Fibroblast of gingiva (primary cell): ENCODE data around the gene RBPJL.

ENCODE experiments used
- DNase-seq: peaks from one replicate; pipeline ENCODE4 v3.0.0-alpha.2; 2011; ENCODE audit warnings: low read depth

RBPJL gene

GRCh38 chr20:45293041-45294002, 13.3 kb upstream of the RBPJL start:
- peak; percentile 37 for DNase-seq

DNA sequence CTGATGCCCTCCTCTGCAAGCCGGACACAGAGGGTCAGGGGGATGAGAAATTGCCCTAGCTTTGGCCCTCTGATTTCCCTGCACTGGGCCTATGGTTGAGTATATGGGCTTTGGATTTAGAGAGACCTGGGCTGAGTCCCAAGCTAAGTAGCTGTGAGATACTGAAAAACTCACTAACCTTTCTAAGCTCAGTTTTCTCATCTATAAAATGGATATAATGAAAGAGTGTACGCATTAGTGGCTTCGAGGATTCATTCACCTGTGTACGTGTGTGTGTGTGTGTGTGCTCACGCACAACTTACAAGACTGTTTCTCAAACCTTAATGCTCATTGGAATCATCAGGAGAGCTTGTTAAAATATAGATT, 12.7 kb upstream of the RBPJL start:
- DNase-seq, result no peak

- DNase-seq, result no peak
Observed at GRCh38 chr20:45294659-45295058, 12.0 kb upstream of the RBPJL start.

- DNase-seq, result no peak
Observed at GRCh38 chr20:45297786-45298497, 8.7 kb upstream of the RBPJL start.

DNA sequence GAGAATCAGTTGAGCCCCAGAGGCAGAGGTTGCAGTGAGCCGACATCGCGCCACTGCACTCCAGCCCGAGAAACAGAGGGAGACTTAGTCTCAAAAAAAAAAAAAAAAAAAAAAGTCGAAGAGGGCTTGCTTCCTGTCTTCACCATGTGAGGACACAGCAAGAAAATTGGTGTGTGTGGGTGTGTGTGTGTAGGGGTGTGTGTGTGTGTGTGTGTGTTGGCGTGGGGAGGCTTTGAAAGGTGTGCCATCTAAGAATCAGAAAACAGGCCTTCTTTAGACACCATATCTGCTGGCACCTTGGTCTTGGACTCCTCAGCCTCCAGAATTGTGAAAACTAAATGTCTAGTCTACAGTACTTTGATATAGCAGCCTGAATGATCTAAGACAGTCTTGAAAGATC, 6.9 kb upstream of the RBPJL start:
- DNase-seq, result no peak

GRCh38 chr20:45300961-45301360, 5.7 kb upstream of the RBPJL start:
- no peak for DNase-seq

DNA sequence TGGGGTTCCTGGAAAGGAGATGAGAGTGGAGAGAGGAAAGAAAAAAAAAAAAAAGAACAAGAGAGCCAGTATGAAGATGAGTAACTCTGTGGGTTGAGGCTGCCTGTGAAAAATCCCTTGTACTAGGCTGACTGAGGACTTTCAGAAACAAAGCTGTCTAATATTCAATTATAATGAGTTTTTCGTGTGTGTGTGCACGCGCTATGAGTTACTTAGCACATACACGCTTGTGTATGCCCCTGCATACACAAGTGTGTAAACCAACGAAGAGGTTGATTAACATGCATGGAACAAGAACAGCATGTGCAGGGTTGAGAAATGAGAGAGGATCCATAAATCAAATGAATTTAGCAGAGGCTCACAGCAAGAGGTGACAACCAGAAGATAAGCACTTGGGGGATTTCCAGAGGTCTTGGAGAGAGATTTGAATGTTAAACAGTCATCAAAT, 4.8 kb upstream of the RBPJL start:
- DNase-seq, result no peak

DNA sequence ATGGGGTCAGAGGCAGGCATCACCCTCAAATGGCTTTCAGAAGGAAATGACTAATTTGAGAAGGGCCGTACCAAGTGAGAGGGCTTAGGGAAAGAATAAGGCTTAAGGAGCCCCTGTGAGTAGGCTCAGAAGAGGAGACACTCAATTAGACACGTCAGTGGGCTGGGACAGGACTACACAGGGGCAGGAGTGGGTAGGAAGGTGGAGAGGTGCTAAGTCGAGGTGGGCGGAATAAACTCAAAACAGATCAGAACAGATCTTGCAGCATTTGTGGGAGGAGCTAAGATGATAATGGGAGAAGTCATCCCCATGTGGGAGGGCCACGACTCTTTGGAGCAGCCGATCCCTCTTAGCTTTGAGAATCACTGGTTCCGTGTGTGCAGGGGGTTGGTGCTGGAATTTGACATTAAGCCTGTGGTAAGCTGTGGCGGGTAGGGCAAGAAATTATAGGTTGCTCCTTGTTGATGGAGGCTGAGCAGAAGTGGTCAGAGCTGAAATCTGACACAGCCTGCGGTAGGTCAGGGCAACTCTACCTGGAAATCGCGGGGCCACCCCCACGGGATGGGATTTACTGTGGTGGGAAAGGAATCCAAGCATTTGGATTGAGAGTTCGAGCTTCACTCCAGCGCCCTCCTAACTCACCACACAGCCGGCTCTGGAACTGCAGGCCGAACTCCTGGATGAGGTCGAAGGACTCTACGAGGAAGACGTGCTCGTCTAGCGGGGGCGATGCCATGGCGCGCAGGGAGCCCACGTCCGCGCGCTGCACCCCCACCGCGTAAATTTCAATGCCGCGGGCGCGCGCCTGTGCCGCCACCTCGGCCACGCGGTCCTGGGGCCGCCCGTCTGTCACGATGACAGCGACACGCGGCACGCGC, 2.8 kb upstream of the RBPJL start:
- no peak for DNase-seq

GRCh38 chr20:45304464-45304999, 2.1 kb upstream of the RBPJL start:
- DNase-seq, result no peak

DNA sequence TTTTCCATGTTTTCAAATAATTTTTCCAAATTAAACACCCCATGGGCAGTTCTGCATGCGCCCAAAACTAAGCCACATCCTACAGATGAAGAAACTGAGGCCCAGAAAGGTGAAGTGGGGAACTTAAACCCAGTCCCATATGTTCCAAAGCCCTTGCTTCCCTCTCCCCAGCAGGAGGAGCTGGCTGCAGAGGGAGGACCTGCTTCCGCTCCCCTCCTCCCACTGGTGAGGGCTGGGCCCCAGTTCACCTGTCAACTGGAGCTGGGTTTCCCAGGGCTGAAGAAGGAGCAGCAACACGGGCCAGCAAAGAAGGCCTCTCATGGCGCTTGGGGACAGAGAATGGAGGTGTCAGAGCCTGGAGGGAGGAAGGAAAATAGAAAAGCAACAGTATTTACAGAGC, 1.4 kb upstream of the RBPJL start:
- no peak for DNase-seq

GRCh38 chr20:45307076-45307640, 518 bp downstream of the RBPJL start:
- DNase-seq, result no peak

DNA sequence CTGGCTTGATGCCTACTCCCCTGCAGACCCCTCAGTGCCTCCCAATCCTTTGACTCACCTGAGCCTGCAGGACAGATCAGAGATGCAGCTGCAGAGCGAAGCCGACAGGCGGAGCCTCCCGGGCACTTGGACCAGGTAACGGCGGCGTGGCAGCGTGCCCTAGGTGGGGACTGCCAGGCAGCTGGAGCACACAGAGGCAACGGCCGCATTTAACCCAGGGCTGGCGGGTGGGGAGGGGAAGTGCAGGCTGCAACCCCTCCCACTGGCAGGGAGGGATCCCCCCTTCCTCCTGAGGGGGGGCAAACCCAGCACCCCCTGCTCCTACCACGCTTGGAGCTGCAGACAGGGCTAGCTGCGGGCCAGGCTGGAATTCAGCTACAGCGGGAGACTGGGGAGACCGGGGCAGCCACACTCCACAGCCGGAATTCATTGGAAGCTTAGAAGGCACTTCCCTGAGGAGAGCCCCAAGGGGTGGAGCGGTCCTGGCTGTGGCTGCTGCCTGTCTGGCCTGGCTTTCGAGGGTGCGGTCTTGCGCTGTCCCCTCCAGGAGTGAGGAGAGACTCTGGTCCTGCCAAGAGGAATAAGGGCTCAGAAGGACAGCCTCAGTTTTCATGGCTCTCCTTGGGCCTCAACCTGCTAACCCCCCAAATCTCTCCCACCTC, 1.6 kb downstream of the RBPJL start, which contains the start of gene MATN4:
Gene MATN4 (minus strand): TSS at position 183 of the 662 bp plus-strand sequence. CDS start 2,717 bp downstream, outside the sequence.
- no peak for DNase-seq

- no peak for DNase-seq
Observed at GRCh38 chr20:45309075-45309474, 2.4 kb downstream of the RBPJL start.

- peak; percentile 24 for DNase-seq
Observed at GRCh38 chr20:45311589-45312211, 5.1 kb downstream of the RBPJL start.

DNA sequence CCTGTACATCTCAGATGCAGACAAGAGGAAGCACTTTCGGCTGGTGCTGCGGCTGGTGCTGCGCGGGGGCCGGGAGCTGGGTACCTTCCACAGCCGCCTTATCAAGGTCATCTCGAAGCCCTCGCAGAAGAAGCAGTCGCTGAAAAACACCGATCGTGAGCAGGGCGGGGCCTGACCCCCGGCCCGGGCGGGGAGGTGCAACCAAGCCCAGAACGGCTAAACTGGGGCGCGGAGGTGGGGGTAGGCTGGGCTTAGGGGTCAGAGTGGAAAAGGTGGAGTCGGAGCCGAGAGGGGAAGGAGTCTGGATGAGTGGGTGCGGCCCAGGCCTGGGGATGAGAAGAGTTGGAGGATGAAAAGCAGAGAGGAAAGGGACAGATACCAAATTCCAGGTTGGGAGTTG, 5.6 kb downstream of the RBPJL start:
- no peak for DNase-seq

GRCh38 chr20:45313065-45313695, 6.5 kb downstream of the RBPJL start:
- no peak for DNase-seq

DNA sequence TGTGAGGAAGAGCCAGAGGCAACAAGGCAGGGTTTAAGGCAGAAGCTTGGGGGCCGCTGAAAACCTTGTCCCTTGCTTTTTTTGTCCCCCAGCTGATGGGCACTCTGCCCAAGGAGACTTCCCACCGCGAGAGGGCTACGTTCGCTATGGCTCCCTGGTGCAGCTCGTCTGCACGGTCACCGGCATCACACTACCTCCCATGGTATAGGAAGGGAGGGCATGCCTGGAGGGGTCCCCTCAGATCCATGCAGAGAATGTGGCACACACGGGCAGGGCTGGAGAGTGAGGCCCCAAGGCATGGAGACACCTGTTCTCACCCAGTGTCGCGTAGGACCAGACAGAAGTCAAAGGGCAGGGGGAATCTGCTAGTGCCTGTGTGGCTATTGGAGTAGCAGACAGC, 7.3 kb downstream of the RBPJL start:
- DNase-seq, result no peak

GRCh38 chr20:45315672-45316071, 9.0 kb downstream of the RBPJL start:
- DNase-seq, result no peak

- DNase-seq, result no peak
Observed at GRCh38 chr20:45316150-45317080, 9.8 kb downstream of the RBPJL start.
